Measurements from ENCODE around the gene GOLGA2.

Gene GOLGA2

DNA sequence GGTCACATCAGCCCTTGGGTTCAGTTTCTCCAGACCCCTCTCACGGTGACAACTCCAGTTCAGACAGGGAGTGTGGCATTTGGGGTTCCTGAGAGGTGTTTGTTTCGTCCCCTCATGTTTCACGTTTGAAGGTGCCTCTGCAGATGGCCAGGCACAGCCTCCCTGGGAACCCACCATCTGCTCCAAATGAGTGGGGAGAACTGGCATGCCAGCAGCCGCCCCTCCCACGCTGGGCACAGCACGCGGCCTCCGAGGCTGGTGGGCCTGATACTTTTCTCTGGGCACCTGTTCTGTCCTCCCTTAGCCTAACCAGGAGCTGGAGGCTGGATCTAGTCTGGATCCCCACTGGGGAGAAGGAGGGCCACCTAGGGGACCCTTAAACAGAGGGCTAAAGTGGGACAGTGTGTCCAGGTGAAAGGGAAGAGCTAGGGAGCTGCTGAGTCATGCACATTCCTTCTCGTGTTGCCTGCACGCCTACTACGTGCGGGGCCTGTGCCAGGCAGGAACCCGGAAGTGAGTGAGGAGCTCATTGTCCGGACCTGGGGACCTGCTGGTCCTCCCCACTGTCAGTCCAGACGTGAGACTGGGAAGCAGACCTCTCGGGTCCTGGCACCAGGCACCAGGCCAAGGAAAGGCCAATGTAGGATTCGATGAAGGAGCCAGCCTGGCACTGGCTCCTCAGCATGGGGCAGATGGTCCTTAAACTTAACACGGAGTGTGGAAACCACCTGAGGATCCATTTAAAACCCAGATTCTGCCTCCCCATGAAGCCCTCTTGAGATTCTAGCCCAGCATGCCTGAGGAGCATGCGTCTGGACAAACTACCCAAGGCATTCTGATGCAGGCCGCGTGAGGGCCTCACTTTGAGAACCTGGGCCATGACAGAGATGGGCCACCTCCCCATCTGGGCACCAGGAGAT, 61.0 kb downstream of the GOLGA2 start:
- H3K4me3 ChIP-seq (ENCODE audit: low read length in 2 of 2): peak overlapping the region in 1 of 2 donors; percentile 17
- peaks cover 7 to 15% of the 10 kb centered on the region in 2 donors for H3K36me3 ChIP-seq (replicated peaks in 1 of 2; ENCODE audit: control insufficient read depth in 2 of 2, insufficient read depth in 2 of 2, low read length in 2 of 2)
- H3K27me3 ChIP-seq (ENCODE audit: control insufficient read depth in 3 of 3, insufficient read depth in 3 of 3, low read depth in 1 of 3, low read length in 3 of 3): no peaks in the 10 kb centered on the region
- H3K9ac ChIP-seq (ENCODE audit: low read depth, low read length, poor library complexity): peak overlapping the region; percentile 63
- peak overlapping the region; percentile 66 for H2BK5ac ChIP-seq (ENCODE audit: low read length)
- H3K27ac ChIP-seq (replicated peaks; ENCODE audit: low read length): no peak overlapping the region
- peak overlapping the region; percentile 25 for H2AK5ac ChIP-seq (ENCODE audit: low read depth, low read length)
- H3K18ac ChIP-seq (ENCODE audit: low read length): peak overlapping the region; percentile 48
- H2BK120ac ChIP-seq (ENCODE audit: low read depth, low read length): no peak overlapping the region
- no peak overlapping the region for H3K4me2 ChIP-seq (ENCODE audit: insufficient read depth, low read length, poor library complexity, severe bottlenecking)
- DNase-seq (ENCODE audit: low spot score): no peak
- no peak overlapping the region for H2BK12ac ChIP-seq (ENCODE audit: low read length)
- WGBS, 2 donors (ENCODE audit: extremely low coverage in 2 of 2, insufficient read length in 2 of 2, insufficient replicate concordance in 1 of 2): no CpG with 5 or more reads among the region's 21 CpGs
- no peaks in the 10 kb centered on the region for H3K9me3 ChIP-seq (replicated peaks in 1 of 2; ENCODE audit: control insufficient read depth in 2 of 2, insufficient read depth in 1 of 2, low read depth in 1 of 2, low read length in 2 of 2)
- peak overlapping the region; percentile 45 for H2AFZ ChIP-seq (ENCODE audit: low read length)
- H3K14ac ChIP-seq (ENCODE audit: low read length): peak overlapping the region; percentile 71
- H4K8ac ChIP-seq (ENCODE audit: low read depth, low read length): no peak overlapping the region
- H3K4ac ChIP-seq (ENCODE audit: low read length): no peak overlapping the region
- no peak overlapping the region for H2BK15ac ChIP-seq (ENCODE audit: low read length)
- H3K4me1 ChIP-seq (ENCODE audit: control insufficient read depth in 2 of 2, insufficient read depth in 1 of 2, low read depth in 1 of 2, low read length in 2 of 2): peaks cover 14% of the 10 kb centered on the region in 2 donors
- H4K91ac ChIP-seq (ENCODE audit: low read depth, low read length, poor library complexity): no peak overlapping the region
- H3K79me1 ChIP-seq (ENCODE audit: low read depth, low read length): peaks cover 10% of the 10 kb centered on the region
- peak overlapping the region; percentile 65 for H3K23ac ChIP-seq (ENCODE audit: low read depth, low read length, poor library complexity)

DNA sequence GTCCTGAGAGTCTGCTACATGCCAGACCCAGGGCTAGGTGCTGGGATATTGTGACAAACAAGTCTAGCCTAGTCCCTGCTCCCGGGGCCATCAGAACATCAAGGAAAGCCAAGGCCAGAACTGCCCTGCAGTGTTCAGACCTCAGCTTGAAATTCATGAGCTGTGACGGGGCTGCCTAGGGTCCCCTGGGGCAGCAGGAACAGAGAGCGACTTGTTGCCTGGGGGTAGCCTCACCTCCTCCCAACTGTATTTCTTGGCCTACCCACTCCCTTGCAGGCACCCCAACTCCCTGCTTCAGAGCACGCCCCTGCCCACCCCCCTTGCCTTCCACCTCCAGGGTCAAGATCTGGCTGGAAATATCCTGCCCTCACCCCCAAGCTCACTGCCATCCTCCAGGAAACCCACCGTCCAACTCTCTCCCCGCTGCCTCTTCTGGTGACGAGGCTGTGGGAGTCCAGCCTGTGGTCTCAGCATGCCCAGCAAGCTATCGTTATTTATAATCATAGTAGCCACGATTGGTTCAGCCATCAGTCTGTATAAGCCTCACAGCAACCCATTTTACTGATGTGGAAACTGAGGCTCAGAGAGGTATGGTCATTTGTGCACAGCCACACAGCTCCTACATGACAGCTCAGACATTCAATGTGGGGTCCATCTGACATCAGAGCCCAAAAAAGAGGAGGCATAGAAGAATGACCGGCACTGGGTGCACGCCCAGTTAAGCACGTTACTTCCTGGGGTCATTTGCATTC, 61.9 kb downstream of the GOLGA2 start:
- Histone ChIP-seq H3K79me1 (ENCODE audit: low read depth, low read length) (peaks cover 10% of the 10 kb centered on the region), H3K4me1 (ENCODE audit: control insufficient read depth in 2 of 2, insufficient read depth in 1 of 2, low read depth in 1 of 2, low read length in 2 of 2) (peaks cover 14% of the 10 kb centered on the region in 2 donors), H2AK5ac (ENCODE audit: low read depth, low read length) (no peak overlapping the region), H3K23ac (ENCODE audit: low read depth, low read length, poor library complexity) (peak overlapping the region; percentile 44), H2AFZ (ENCODE audit: low read length) (no peak overlapping the region), H3K18ac (ENCODE audit: low read length) (no peak overlapping the region), H2BK120ac (ENCODE audit: low read depth, low read length) (no peak overlapping the region), H3K4me2 (ENCODE audit: insufficient read depth, low read length, poor library complexity, severe bottlenecking) (no peak overlapping the region), H2BK15ac (ENCODE audit: low read length) (no peak overlapping the region), H3K27ac (replicated peaks; ENCODE audit: low read length) (no peak overlapping the region), H3K9me3 (replicated peaks in 1 of 2; ENCODE audit: control insufficient read depth in 2 of 2, insufficient read depth in 1 of 2, low read depth in 1 of 2, low read length in 2 of 2) (no peaks in the 10 kb centered on the region), H2BK5ac (ENCODE audit: low read length) (no peak overlapping the region), H4K8ac (ENCODE audit: low read depth, low read length) (no peak overlapping the region), H3K9ac (ENCODE audit: low read depth, low read length, poor library complexity) (no peak overlapping the region), H3K14ac (ENCODE audit: low read length) (no peak overlapping the region), H3K4me3 (ENCODE audit: low read length in 2 of 2) (no peak overlapping the region), H3K27me3 (ENCODE audit: control insufficient read depth in 3 of 3, insufficient read depth in 3 of 3, low read depth in 1 of 3, low read length in 3 of 3) (no peaks in the 10 kb centered on the region), H4K91ac (ENCODE audit: low read depth, low read length, poor library complexity) (peak overlapping the region; percentile 39), H3K36me3 (replicated peaks in 1 of 2; ENCODE audit: control insufficient read depth in 2 of 2, insufficient read depth in 2 of 2, low read length in 2 of 2) (peaks cover 3 to 8% of the 10 kb centered on the region in 2 donors), H2BK12ac (ENCODE audit: low read length) (no peak overlapping the region), H3K4ac (ENCODE audit: low read length) (no peak overlapping the region)
- DNase-seq (ENCODE audit: low spot score): no peak
- WGBS, 2 donors (ENCODE audit: extremely low coverage in 2 of 2, insufficient read length in 2 of 2, insufficient replicate concordance in 1 of 2): no CpG with 5 or more reads among the region's 12 CpGs

DNA sequence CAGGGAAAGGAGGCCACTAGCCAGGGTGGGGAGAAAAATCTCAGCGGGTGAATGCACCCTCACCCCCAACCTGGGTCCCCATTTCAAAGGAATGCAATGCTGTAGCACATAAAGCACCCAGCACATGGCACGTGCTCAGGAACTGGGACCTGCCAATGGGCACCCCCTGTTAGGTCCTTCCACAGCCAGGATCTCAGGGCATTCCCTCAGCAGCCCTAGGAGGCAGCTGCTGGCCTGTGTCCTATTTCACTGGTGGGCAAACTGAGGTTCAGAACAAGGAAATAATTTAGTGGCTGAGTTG, 63.9 kb downstream of the GOLGA2 start:
- Histone ChIP-seq H2BK15ac (ENCODE audit: low read length) (no peak overlapping the region), H3K27ac (replicated peaks; ENCODE audit: low read length) (no peak overlapping the region)
- DNase-seq (ENCODE audit: low spot score): no peak

More for the DNA sequence above, 63.9 kb downstream of the GOLGA2 start:
- no CpG with 5 or more reads among the region's 2 CpGs for WGBS, 2 donors (ENCODE audit: extremely low coverage in 2 of 2, insufficient read length in 2 of 2, insufficient replicate concordance in 1 of 2)
- Histone ChIP-seq H3K79me1 (ENCODE audit: low read depth, low read length) (peaks cover 8% of the 10 kb centered on the region), H2BK120ac (ENCODE audit: low read depth, low read length) (no peak overlapping the region), H3K4me1 (ENCODE audit: control insufficient read depth in 2 of 2, insufficient read depth in 1 of 2, low read depth in 1 of 2, low read length in 2 of 2) (peaks cover 7 to 14% of the 10 kb centered on the region in 2 donors), H3K14ac (ENCODE audit: low read length) (no peak overlapping the region), H3K23ac (ENCODE audit: low read depth, low read length, poor library complexity) (peak overlapping the region; percentile 37), H3K9me3 (replicated peaks in 1 of 2; ENCODE audit: control insufficient read depth in 2 of 2, insufficient read depth in 1 of 2, low read depth in 1 of 2, low read length in 2 of 2) (no peaks in the 10 kb centered on the region), H3K4ac (ENCODE audit: low read length) (no peak overlapping the region), H2AFZ (ENCODE audit: low read length) (no peak overlapping the region), H2BK5ac (ENCODE audit: low read length) (no peak overlapping the region), H3K36me3 (replicated peaks in 1 of 2; ENCODE audit: control insufficient read depth in 2 of 2, insufficient read depth in 2 of 2, low read length in 2 of 2) (peaks cover 0 to 6% of the 10 kb centered on the region in 2 donors), H3K27me3 (ENCODE audit: control insufficient read depth in 3 of 3, insufficient read depth in 3 of 3, low read depth in 1 of 3, low read length in 3 of 3) (no peaks in the 10 kb centered on the region), H3K4me3 (ENCODE audit: low read length in 2 of 2) (no peak overlapping the region), H4K8ac (ENCODE audit: low read depth, low read length) (no peak overlapping the region), H2AK5ac (ENCODE audit: low read depth, low read length) (no peak overlapping the region), H3K18ac (ENCODE audit: low read length) (no peak overlapping the region), H4K91ac (ENCODE audit: low read depth, low read length, poor library complexity) (no peak overlapping the region), H3K9ac (ENCODE audit: low read depth, low read length, poor library complexity) (no peak overlapping the region), H2BK12ac (ENCODE audit: low read length) (no peak overlapping the region), H3K4me2 (ENCODE audit: insufficient read depth, low read length, poor library complexity, severe bottlenecking) (no peak overlapping the region)

All from neuronal stem cell (in vitro differentiated cells).